ENCODE data around the gene ACAD10. TPM values are rescaled to one million over a fixed set of nuclear protein-coding genes. Genes with fewer than 3 reads are reported as not detected.

ACAD10 gene
- total and polyA plus RNA-seq, 2 of the 13 experiments (the other 11 are each of a cell fraction or from before 2014, with no cell fraction given) = 15.2 to 16.3 TPM

GRCh38 chr12:111775205-111776193 is 89.6 kb downstream of the ACAD10 start (continued):
- TF ChIP-seq SALL1 (CRISPR knock-in tag; IDR thresholded peaks at IDR 0.05) = peak; percentile 56
- no peak for TF ChIP-seq SPEN (CRISPR knock-in tag; IDR thresholded peaks at IDR 0.05; ENCODE audit: low read depth)
- no peak for TF ChIP-seq ZNF382 (CRISPR knock-in tag; IDR thresholded peaks at IDR 0.05; ENCODE audit: borderline replicate concordance)
- peak; percentile 78 for TF ChIP-seq SAP130 (CRISPR knock-in tag; IDR thresholded peaks at IDR 0.05; ENCODE audit: low read depth)
- TF ChIP-seq RARA (CRISPR knock-in tag; IDR thresholded peaks at IDR 0.05) = peak; percentile 91
- no peak for TF ChIP-seq FOXA1 (IDR thresholded peaks at IDR 0.05)
- peak; percentile 30; the same call in 1 of the 2 replicates for TF ChIP-seq FOXA1 (CRISPR knock-in tag; IDR thresholded peaks at IDR 0.05)
- TF ChIP-seq CEBPG (CRISPR knock-in tag; IDR thresholded peaks at IDR 0.05) = peak; percentile 49; the same call in 1 of the 2 replicates
- TF ChIP-seq ZBTB46 (CRISPR knock-in tag; IDR thresholded peaks at IDR 0.05; ENCODE audit: borderline replicate concordance) = no peak
- TF ChIP-seq HDAC1 (CRISPR knock-in tag; IDR thresholded peaks at IDR 0.05) = peak; percentile 40; the same call in 1 of the 2 replicates
- no peak for TF ChIP-seq FOXP1 (IDR thresholded peaks at IDR 0.05)
- TF ChIP-seq FOXP1 (CRISPR knock-in tag; IDR thresholded peaks at IDR 0.05) = peak; percentile 68
- TF ChIP-seq ZFX (CRISPR knock-in tag; IDR thresholded peaks at IDR 0.05; ENCODE audit: low read depth) = peak; percentile 47
- peak; percentile 84 for TF ChIP-seq SIX4 (CRISPR knock-in tag; IDR thresholded peaks at IDR 0.05)
- peak; percentile 68 for TF ChIP-seq ZNF281 (CRISPR knock-in tag; IDR thresholded peaks at IDR 0.05; ENCODE audit: borderline replicate concordance)
- 0 out of 2 replicates have a peak, but pooled peaks have one; percentile 17 for TF ChIP-seq ZNF609 (CRISPR knock-in tag; IDR thresholded peaks at IDR 0.05; ENCODE audit: borderline replicate concordance)
- TF ChIP-seq FOXA3 (CRISPR knock-in tag; IDR thresholded peaks at IDR 0.05) = peak; percentile 41; the same call in 1 of the 2 replicates
- 0 out of 2 replicates have a peak, but pooled peaks have one; percentile 39 for TF ChIP-seq ZFP1 (CRISPR knock-in tag; IDR thresholded peaks at IDR 0.05)
- no peak for TF ChIP-seq ZNF430 (CRISPR knock-in tag; IDR thresholded peaks at IDR 0.05)
- peak; percentile 32; the same call in 1 of the 2 replicates for TF ChIP-seq RXRA (CRISPR knock-in tag; IDR thresholded peaks at IDR 0.05)
- peak; percentile 76; the same call in 1 of the 2 replicates for TF ChIP-seq TEF (CRISPR knock-in tag; IDR thresholded peaks at IDR 0.05)

All from HepG2 (cell line).